Urinary bladder (tissue), 4 donors: Measurements from ENCODE around the gene PUDP. TPM values are rescaled to one million over a fixed set of nuclear protein-coding genes. Genes with fewer than 3 reads are reported as not detected.

Experiments used
- DNase-seq: peaks from one replicate; pipeline ENCODE4 v3.0.0-alpha.2; 2015; ENCODE audit errors: extremely low spot score
- H3K27ac ChIP-seq: one replicate; pipeline ENCODE4 v1.5.1; 2013; ENCODE audit warnings: low read depth, mild to moderate bottlenecking, moderate library complexity
- H3K36me3 ChIP-seq: one replicate; pipeline ENCODE4 v1.6.1; 2013; ENCODE audit warnings: mild to moderate bottlenecking, moderate library complexity; ENCODE audit not compliant: insufficient read depth
- H3K4me1 ChIP-seq: one replicate; pipeline ENCODE4 v1.6.1; 2013; ENCODE audit warnings: mild to moderate bottlenecking, moderate library complexity; ENCODE audit not compliant: insufficient read depth
- H3K4me3 ChIP-seq: one replicate; pipeline ENCODE4 v1.5.1; 2013; ENCODE audit warnings: low read depth, low read length
- WGBS: extraction: QIAGEN DNeasy Blood & Tissue Kit; methylation state at CpG from one replicate; pipeline ENCODE4 v1.1.7; 2013; 5-methylcytosine and 5-hydroxymethylcytosine counted together
- polyA plus RNA-seq: library from polyadenylated mRNA; stranded (reverse); fragments of 200-250 nt; gene quantifications from one replicate; pipeline ENCODE4 v1.2.3, GENCODE V29; 2013
- total RNA-seq: library from RNA; depleted of rRNA; stranded (reverse); fragments of >200 nt; gene quantifications from one replicate; pipeline ENCODE4 v1.2.3, GENCODE V29; 2014
- donor health status: healthy with polysubstance abuse.
- donor health status: healthy.

Gene PUDP
- total and polyA plus RNA-seq, 2 donors: 10.2 to 11.6 TPM

DNA sequence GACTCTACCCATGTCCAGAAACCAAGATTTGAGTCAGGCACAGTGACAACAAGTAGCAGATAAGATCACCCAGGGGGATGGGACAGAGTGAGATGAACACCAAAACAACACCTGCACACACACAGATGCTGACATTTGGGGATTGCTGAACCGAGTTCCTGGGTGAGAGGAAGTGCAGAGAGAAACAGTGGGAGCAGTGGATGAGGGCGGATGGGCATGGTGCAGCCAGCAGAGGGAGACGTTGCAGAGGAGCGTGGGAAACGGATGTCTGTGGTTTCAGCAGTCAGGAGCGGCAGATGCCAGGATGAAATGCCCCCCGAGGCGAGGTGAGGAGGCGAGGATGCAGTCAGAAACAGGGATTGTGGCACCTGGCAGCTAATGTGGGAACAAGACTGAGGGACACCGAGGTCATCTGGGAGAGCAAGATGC lies 79.0 kb downstream of the PUDP start:
- Histone ChIP-seq H3K36me3 (no peaks in the 10 kb centered on the region), H3K27ac (no peak overlapping the region), H3K4me1 (no peaks in the 10 kb centered on the region), H3K4me3 (no peak overlapping the region)
- WGBS: 75% methylated on average over 10 of the region's 10 CpGs
- DNase-seq: no peak

DNA sequence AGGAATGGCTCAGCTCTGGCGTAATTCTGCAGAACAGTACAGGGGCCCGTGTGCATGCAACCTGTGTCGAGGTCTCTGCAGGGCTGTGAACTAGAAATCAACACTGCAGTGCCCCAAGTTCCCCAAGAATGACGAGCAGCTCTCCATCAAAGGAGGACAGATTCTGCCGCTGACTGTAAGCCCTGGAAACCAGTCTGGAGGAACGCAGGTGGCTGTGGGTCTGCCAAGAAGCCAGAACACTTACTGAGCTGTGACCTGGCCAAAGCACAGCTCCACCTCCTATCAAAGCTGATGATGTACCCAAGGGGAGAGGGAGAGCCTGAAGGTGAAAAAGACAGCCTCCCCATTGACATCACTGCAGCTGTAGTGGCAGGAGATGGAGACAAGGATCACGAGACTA lies 80.7 kb downstream of the PUDP start:
- Histone ChIP-seq H3K4me3 (no peak overlapping the region), H3K4me1 (no peaks in the 10 kb centered on the region), H3K27ac (no peak overlapping the region), H3K36me3 (peaks cover 1% of the 10 kb centered on the region)
- no peak for DNase-seq
- WGBS: 88% methylated on average over 7 of the region's 7 CpGs

DNA sequence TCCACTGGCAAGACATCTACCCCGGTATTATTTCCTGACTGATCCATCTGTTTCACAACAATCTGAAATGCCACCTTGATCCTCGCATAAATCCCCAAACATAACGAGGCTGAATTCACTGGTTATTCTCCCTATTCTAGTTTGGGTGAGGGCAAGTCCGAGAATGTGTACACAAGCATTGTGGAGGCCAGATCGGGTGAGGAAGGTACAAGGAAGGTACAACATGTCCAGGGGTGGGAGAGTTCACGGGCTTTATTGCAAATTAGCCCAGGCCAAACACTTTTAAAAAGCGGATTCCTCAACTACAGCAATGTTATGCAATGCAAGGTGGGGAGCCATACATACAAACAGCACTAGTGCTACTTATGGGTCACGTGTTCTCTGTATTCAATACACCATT lies 82.5 kb downstream of the PUDP start:
- WGBS: 94% methylated on average over 8 of the region's 8 CpGs
- DNase-seq: no peak

DNA sequence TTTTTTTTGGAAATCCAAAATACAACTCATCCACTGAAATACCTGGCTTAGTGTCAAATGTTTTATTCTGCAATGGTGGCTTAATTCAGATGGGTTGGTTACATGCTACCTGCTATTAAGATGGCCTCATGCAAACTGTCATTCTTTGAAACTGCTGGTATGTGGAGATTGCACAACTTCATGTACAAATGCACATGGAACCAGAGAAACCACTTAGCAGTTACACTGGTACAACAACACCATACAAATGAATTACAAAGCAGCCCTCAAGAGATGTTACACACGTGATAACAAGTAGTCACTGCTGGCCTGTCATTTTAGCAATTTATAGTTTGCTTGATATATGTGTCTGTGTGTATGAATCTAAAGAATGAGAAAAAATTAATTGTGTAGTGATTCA lies 85.0 kb downstream of the PUDP start:
- WGBS: 92% methylated on average over 1 of the region's 1 CpG
- Histone ChIP-seq H3K27ac (no peak overlapping the region), H3K4me1 (no peaks in the 10 kb centered on the region), H3K36me3 (peaks cover 1% of the 10 kb centered on the region), H3K4me3 (no peak overlapping the region)
- DNase-seq: no peak

More for the DNA sequence above, 82.5 kb downstream of the PUDP start:
- Histone ChIP-seq H3K36me3 (peaks cover 1% of the 10 kb centered on the region), H3K27ac (no peak overlapping the region), H3K4me3 (no peak overlapping the region), H3K4me1 (no peaks in the 10 kb centered on the region)

DNA sequence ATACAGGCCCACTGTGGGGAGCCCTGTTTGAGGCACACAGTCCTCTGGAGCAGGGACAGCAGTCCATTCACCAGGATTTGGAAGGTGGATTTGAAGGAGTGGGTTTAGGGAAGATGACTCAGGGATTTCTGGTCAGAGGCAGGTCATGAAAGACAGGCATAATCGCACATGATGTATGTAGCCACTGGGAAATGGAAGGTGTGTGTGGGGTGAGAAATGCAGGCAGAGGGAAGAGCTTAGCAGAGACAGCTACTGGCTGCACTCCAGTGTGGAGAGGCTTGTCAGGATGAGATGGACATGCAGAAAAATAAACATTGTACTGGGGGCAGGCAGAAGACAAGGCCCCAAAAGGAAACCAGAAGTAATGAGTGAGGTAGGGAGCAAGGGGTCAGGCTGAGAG lies 85.7 kb downstream of the PUDP start:
- no peak for DNase-seq
- H3K4me1 ChIP-seq: no peaks in the 10 kb centered on the region
- H3K4me3 ChIP-seq: no peak overlapping the region
- no peak overlapping the region for H3K27ac ChIP-seq
- peaks cover 1% of the 10 kb centered on the region for H3K36me3 ChIP-seq
- 94% methylated on average over 1 of the region's 1 CpG for WGBS

DNA sequence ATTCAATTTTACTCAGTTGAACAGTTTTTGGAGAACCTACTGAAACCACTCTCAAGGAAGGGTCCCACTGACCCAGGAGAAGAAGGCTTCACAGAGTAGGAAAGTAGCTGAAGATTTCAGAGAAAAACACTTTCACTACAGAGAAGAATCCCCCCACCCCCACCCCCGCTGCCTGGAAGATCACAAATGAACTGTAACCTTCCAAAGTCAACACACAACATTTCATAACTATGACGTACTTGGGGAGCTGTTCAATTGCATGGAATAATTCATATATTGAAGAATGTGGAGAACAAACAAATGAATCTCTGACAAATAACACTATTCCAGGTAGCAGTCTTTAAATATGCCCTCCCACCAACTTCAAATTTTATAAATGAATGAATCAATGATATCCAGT lies 86.5 kb downstream of the PUDP start:
- no peak for DNase-seq
- H3K27ac ChIP-seq: no peak overlapping the region
- WGBS: 97% methylated on average over 2 of the region's 2 CpGs
- H3K4me1 ChIP-seq: no peaks in the 10 kb centered on the region
- H3K36me3 ChIP-seq: peaks cover 1% of the 10 kb centered on the region
- no peak overlapping the region for H3K4me3 ChIP-seq

DNA sequence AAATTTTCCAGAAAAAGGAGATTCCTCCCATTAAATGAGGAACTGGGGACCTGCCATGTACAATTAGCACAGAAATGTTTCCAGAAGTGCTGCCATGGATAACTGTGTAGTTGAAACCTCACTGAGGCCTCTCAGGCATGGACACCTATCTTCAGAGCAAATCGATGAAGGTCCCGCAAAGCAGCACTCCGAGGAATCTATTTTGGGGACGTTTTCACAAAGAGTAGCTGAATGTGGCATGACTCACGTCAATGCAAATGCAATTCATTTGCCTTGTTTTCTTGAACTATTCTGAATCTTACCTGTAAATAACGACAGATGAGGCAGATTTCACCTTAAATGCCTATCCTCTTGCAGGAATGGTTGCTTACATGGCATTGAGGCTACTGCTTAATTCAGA lies 87.5 kb downstream of the PUDP start:
- peaks cover 1% of the 10 kb centered on the region for H3K36me3 ChIP-seq
- H3K4me1 ChIP-seq: no peaks in the 10 kb centered on the region
- no peak overlapping the region for H3K27ac ChIP-seq
- DNase-seq: no peak
- no peak overlapping the region for H3K4me3 ChIP-seq
- WGBS: 80% methylated on average over 6 of the region's 6 CpGs

DNA sequence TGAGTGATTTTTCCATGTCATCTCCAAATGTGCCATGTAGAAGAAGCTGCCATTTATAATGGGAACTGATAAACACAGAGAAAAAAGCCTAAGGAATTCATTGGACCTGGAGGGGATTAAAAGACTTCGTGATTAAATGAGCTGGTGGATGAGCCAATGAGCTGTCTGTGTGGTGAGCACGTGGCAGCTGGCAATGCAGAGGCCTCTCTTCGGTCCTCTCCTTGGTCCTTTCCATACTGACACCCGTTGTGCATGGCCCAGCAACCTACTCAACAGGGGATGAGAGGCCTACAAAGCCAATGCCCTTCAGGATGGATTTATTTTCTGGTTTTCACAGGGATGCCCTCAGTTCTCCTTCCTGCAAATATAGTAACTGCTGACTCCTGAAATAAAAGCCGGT lies 88.1 kb downstream of the PUDP start:
- no peak overlapping the region for H3K4me3 ChIP-seq
- no peak for DNase-seq
- WGBS: 85% methylated on average over 5 of the region's 5 CpGs
- H3K36me3 ChIP-seq: peaks cover 1% of the 10 kb centered on the region
- no peaks in the 10 kb centered on the region for H3K4me1 ChIP-seq
- H3K27ac ChIP-seq: no peak overlapping the region

DNA sequence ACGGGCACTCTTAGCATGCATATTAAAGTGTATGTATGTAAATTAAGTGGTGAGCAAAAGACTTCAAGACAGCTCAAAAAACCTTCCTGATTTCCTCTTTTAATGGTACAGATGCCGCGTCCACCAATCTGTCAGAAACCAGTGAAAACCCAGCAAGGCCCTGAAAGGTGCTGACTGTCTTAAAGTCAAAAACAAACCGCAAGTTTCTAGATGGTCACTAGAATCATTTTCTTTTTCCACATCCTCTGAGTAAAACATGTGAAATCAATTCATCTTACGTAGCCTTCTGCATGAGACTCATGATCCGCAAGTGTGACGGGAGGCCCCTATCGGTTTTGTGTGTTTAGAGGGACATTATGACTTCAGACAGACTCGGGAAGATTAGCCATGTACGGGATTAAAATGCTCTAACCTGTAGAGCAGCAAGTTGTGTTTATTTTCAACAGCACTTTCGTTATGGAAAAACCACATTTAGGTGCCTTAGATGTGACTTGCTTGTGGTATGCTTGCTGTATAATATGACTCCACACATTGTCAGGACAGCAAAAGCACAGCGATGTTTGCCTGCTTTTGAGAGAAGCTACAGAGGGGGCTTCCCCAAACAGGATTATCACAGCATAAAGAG lies 88.6 kb downstream of the PUDP start:
- DNase-seq: no peak
- WGBS: 91% methylated on average over 12 of the region's 12 CpGs
- Histone ChIP-seq H3K36me3 (peaks cover 1% of the 10 kb centered on the region), H3K27ac (no peak overlapping the region), H3K4me1 (no peaks in the 10 kb centered on the region), H3K4me3 (no peak overlapping the region)

DNA sequence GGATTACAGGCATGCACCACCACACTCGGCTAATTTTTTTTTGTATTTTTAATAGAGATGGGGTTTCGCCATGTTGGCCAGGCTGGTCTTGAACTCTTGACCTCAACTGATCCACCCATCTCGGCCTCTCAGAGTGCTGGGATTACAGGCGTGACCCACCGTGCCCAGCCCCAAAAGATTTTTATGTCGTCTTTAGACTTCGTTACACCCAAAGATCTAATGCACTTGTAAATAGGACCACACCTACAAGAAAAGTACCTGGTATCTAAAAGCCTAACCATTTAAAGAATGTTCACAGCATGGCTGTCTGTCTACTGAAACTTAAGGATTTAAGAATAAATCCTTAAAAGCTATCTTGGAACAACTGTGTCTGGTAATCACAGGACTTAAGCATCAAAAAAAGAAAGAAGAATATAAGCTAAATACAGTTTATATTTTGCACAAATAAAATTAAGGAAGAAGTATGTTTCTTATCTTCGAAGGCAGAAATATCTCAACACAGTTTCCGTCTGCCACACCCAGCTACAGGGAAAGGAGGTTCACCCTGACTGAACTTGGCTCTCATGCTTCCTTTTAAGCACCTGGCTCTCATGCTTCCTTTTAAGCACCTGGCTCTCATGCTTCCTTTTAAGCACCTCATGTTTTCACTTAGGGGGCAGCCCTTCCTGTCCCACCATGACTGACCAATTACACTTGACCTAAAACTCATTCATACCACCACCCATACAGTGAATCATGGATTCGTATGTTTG lies 92.4 kb downstream of the PUDP start:
- 69% methylated on average over 10 of the region's 10 CpGs for WGBS
- DNase-seq: no peak
- Histone ChIP-seq H3K27ac (no peak overlapping the region), H3K4me1 (no peaks in the 10 kb centered on the region), H3K36me3 (no peaks in the 10 kb centered on the region), H3K4me3 (no peak overlapping the region)

DNA sequence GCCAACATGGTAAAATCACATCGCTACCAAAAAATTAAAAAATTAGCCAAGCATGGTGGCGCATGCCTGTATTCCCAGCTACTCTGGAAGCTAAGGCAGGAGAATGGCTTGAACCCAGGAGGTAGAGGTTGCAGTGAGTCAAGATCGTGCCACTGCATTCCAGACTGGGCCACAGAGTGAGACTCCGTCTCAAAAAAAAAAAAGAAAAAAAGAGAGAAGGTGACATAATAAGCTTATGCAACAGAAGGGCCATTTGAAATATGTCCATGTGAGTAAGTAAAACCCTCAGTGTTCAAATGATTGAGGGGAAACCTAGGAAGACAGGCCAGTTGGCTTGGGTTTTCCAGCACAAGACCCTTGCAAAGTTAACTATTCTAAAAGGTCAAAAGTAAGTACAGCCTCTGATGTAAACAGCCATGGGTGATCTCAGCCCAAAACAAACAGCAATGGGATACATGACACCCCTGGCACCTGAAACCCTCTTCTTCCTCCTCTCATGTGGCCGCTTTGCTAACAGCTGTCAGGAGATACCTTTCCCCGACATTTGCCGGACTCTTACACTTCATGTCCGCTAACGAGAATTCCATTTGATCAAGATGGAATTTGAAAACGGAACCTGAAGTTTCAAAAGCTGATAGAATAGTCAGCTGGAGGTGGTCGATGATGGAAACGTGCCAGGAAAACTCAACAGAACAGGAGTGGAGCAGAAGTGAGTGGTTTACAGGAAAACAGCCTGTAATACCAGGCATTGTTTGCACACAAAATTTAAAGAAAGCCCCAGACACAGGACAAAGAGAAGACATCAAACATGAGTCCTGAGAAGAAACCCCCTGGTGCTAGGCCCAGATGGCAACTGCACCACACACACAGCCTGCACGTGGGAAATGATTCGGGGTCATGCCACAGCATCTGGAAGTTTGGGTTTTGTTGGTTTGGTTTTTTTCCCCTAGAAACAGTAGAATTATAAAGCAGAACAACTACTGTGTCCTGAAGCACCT lies 93.4 kb downstream of the PUDP start:
- DNase-seq: no peak
- Histone ChIP-seq H3K4me3 (no peak overlapping the region), H3K36me3 (no peaks in the 10 kb centered on the region), H3K4me1 (no peaks in the 10 kb centered on the region), H3K27ac (no peak overlapping the region)
- WGBS: 94% methylated on average over 14 of the region's 14 CpGs

DNA sequence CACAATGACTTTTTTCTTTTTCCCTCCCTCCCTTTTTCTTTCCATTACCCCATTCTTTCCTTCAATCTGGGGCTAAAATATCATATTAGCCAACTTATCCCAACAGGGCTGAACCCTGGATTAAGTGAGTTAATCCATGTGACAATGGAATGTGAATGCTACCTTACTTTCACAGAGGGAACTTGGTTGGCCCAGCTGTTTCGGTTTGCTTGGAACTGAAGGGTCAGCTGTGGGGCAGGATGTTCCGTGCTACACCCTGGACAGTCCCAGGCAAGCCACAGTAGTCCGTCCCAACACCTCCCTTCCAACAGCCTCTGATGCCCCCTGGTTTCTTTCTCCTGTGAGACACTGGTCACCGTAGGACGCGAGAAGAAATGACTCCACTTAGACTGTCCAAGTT lies 95.4 kb downstream of the PUDP start:
- WGBS: 98% methylated on average over 6 of the region's 6 CpGs
- peaks cover 2% of the 10 kb centered on the region for H3K36me3 ChIP-seq
- no peaks in the 10 kb centered on the region for H3K4me1 ChIP-seq
- H3K4me3 ChIP-seq: no peak overlapping the region
- no peak overlapping the region for H3K27ac ChIP-seq
- DNase-seq: no peak

DNA sequence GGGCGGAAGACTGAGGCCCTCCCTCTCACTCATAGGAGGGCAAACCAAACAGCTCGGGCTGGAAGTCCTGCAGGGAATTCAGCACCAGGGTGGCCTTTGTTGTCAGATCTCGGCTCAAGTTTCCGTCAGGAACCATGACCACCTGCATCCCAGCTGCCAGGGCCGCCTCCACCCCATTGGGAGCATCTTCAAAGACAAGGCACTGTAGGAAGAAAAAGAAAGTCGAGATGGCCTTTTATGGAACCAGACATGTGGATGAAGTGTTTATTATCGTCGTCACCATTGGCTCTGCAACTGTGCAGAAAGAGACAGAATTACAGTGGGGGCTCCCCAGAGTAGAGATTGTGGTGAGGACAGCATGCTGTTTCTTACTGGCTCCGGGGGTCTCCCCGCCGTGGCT lies 97.7 kb downstream of the PUDP start:
- whole genome bisulfite sequencing: 85% methylated on average over 11 of the region's 11 CpGs
- H3K4me1 ChIP-seq: no peaks in the 10 kb centered on the region
- H3K36me3 ChIP-seq: peaks cover 2% of the 10 kb centered on the region
- DNase-seq: no peak
- H3K4me3 ChIP-seq: no peak overlapping the region
- H3K27ac ChIP-seq: no peak overlapping the region
